ENCODE measurements around the gene ZDHHC17.
"Not testable (repeated sequence)": the region's sequence is repeated elsewhere in the genome, so short reads cannot be mapped to it uniquely, and the experiment has no call there.

ZDHHC17 gene

DNA sequence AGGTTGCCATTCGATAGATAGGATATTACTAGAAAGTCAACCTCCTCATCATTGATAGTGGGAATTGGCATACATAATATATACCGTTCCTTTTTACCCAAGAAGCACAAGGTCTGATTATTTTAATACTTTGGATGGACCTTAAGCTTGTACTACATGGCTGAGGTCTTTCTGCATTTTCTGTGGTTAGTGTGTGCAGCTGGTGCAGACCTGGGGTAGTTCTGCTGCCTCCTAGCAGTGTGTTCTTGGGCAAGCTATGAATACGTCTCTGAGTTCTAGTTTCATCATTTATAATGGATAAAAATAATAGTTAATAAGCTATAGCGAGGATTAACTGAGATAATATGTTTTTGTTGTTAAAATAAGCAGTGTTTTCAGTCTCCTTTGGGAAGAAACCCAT, 2.2 kb downstream of the ZDHHC17 start:
- DNase-seq (ENCODE audit: low read depth, low spot score): no peak

DNA sequence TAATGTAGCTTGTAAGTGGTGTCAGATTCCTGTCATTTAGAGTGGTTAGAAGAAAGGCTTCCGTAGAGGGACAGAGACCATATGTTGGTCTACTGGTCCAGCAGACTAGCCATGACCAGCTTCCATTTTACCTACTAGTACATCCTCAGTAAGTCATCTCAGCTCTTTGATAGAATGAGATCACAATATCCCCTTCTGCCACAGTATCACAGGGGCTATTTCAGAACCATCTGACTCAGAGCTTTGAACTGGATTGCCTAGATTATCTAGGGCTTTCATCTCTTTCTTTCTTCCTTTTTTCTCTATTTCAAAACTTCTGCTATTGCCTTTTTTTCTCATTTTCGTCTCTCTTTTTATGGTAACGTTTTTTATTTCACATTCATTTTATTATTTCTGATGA, 4.7 kb downstream of the ZDHHC17 start:
- no peak for DNase-seq (ENCODE audit: low read depth, low spot score)

DNA sequence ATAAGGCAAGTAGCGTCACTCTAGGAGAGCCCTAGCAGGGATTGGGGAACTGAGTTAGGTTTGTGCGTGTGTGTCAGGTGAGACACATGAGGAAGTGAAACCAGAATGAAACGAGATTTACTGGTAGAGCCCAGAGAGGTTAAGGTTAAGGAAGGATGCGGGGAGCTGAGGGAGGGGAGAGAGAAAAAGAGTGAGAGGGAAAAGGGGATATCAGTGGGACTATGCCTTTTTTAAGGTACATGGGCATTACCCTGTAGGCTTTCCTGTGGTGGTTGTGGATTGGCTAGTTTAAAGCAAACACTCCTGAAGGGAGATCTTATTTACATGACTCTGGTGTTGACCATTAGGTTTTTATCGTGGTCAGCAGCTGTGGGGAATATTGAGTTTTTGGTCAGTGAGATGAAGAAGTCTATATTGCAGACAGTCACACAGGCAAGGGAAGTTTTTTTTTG, 13.9 kb downstream of the ZDHHC17 start:
- DNase-seq (ENCODE audit: low read depth, low spot score): no peak

DNA sequence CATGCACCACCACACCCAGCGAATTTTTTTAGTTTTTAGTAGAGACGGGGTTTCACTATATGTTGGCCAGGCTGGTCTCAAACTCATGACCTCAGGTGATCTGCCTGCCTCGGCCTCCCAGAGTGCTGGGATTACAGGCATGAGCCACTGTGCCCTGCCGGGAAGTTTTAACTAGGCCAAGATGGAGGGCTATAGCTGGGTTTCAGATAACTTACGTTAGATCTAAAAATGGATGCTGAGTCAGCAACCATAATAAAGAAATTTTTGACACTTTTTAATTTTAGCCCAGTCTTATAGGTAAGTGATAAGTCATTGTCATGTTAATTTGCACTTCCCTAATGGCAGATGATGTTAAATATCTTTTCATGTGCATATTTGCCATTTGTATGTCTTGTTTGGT, 14.4 kb downstream of the ZDHHC17 start:
- DNase-seq (ENCODE audit: low read depth, low spot score): no peak

DNA sequence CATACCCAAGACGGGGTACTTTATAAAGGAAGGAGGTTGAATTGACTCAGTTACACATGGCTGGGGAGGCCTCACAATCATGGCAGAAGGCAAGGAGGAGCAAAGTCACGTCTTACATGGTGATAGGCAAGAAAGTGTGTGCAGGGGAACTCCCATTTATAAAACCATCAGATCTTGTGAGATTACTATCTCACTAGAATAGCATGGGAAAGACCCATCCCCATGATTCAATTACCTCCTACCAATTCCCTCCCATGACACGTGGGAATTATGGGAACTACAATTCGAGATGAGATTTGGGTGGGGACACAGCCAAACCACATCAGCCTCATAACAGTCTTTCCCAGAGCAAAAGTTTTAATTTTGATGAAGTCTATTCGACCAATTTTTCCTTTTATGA, 15.4 kb downstream of the ZDHHC17 start:
- not testable (repeated sequence) for DNase-seq (ENCODE audit: low read depth, low spot score)

DNA sequence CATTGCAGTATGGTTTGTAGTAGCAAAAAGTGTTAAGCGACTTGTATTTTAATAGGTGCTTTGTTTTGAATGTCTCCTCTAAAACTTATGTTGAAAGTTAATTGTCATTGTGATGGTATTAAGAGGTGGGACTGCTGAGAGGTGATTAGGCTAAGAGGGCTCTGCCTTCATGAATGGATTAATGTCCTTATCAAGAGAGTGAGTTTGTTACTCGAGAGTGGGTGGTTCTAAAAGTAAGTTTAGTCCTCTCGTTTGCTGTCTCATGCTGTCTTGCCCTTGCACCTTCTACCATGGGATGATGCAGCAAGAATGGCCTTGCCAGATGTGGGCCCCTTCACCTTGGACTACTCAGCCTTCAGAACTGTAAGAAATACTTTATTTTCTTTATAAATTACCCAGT, 17.4 kb downstream of the ZDHHC17 start:
- DNase-seq (ENCODE audit: low read depth, low spot score): no peak

DNA sequence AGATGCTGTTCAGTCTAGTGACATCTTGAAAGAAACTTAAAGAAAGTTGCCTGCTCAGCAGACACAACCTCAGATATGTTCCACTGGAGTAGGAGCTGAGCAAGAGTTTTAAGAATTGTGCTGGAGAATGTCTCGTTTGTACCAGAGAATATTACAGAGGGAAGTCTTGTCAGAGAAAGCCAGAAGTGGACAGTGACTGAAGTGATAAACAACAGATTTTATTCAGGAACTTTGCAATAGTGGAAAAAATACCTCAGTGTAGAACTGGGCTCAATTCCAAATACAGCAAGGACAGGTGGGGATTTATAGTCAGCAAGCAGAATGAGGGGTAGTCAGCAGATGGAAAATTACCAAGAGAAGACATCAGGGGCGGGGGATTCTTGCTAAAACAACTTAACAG, 18.6 kb downstream of the ZDHHC17 start:
- DNase-seq (ENCODE audit: low read depth, low spot score): no peak

DNA sequence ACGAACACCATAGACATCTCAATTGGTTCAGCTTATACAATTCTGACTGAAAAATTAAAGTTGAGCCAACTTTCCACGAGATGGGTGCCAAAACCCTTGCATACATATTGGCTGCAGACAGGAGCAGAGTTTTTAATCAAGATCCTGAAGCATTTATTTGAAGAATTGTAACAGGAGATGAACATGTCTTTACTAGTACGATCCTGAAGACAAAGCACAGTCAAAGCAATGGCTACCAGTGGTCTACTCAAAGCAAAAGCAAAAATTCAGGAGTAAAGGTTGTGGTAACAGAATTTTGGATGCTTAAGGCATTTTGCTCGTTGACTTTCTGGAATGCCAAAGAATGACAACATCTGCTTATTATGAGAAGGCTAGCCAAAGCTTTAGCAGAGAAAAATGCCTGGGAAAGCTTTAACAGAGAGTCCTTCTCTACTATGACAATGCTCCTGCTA, 20.7 kb downstream of the ZDHHC17 start:
- DNase-seq (ENCODE audit: low read depth, low spot score): peak; percentile 78

DNA sequence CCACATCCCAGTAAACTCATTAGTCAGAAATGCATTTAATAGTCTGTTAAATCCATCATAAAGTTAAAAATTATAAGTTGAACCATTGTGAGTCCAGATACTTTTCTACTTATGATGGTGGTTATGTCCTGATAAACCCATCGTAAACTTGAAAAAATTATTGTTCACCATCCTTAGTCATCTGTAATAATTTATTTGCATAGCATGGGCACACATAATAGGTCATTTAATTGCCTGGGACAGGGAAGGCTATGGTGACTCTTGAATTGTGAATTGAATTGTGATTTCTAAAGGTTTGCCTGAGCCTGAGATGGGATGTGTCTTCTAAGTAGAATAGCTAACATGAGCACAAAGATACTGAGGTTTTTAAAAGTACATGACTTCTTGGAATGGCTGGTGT, 21.5 kb downstream of the ZDHHC17 start:
- DNase-seq (ENCODE audit: low read depth, low spot score): no peak

DNA sequence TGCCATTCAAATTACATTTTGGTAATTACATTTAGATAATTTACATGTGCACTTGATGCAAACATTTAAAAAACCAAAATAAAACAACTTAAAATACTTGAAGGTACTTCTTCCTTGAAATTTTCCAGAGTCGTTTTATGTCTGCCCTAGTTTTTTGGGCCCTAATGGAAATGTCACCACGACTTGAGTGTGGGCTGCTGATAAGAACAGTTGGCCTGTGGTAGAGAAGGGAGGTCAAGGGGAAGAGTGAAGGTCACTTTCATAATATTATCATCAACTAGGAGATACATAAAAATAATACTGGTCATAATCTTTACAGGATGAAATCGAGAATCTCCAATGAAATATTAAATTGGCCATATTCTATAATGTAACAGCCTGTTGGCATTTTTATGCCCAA, 23.1 kb downstream of the ZDHHC17 start:
- DNase-seq (ENCODE audit: low read depth, low spot score): no peak

DNA sequence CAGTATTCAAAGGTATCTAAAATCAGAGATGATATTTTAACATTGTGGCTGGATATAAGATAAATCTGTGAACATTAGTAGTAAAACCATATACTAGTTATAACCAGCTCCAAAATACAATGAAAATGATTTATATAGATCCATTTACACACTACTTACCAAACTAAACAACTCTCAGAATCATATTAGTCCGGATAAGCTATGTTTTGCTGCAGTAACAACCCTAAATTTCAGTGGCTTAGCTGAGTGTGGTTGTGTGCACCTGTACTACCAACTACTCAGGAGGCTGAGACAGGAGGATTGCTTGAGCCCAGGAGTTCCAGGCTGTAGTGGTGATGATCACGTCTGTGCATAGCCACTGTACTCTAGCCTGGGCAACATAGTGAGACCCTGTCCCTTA, 23.8 kb downstream of the ZDHHC17 start:
- DNase-seq (ENCODE audit: low read depth, low spot score): no peak

DNA sequence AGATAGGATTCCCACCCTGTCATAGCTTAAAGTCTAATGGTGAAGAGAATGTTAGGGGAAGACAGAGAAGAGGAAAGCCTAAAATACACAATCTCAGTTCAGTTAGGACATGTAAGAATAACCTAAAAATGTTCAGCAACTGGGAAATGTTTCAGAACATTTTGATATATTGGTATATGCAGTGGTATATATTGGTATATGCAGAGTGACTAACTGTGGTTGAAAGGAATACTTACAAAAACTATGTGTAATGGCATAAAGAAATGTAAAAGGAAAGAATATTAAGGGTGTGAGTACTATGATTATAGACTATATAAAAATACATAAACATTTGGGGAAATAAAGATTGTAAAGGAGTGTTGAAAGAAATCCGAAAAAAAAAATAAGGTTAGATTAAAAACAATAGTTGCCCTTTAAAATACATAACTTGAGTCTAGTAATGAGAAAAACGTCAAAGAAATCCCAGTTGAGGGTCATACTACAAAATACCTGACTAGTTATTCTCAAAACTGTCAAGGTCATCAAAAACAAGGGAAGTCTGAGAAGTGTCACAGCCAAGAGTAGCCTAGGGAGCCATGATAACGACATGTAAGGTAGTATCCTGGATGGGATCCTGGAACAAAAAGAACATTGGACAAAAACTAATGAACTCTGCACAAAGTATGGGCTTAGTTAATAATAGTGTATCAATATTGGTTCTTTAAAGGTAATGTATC, 25.6 kb downstream of the ZDHHC17 start:
- no peak for DNase-seq (ENCODE audit: low read depth, low spot score)

DNA sequence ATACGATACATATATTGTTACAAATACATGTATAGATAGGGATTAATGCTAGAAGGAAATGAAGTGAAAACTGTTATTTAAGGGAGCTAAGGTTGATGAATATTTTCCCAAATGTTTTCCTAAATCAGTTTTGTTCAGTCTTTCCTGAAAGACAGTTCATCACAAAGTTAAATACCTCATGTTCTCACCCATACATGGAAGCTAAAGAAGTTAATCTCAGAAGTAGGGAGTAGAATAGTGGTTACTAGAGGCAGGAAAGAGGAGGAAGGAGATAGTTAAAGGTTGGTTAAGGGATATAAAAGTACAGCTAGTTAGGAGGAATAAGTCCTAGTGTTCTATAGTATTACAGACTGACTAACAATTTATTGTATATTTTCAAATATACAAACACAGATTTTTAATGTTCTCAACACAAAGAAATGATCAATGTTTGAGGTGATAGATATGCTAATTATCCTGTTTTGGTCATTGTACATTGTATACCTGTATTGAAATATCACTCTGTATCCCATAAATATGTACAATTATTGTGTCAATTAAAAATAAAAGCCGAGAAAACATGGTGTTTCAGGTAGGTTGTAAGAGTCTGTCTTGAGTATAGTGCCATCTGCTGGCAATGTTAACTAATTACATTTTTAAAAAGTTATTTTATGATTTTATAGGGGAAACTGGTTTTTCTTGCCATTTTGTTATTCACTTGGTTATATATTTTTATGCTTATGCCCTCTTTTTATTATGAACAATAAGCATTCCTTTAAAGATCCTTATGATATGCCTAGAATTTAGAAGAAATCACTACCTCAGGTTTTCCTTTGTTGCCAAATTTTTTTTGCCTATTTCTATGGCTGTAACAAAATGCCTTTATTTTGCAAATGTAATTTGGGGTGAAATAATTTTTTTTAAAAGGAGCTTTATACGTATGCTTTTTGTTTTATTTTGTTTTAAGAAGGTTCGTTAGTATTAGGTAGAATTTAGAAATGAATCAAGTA, 26.9 kb downstream of the ZDHHC17 start:
- peak; percentile 17 for DNase-seq (ENCODE audit: low read depth, low spot score)

DNA sequence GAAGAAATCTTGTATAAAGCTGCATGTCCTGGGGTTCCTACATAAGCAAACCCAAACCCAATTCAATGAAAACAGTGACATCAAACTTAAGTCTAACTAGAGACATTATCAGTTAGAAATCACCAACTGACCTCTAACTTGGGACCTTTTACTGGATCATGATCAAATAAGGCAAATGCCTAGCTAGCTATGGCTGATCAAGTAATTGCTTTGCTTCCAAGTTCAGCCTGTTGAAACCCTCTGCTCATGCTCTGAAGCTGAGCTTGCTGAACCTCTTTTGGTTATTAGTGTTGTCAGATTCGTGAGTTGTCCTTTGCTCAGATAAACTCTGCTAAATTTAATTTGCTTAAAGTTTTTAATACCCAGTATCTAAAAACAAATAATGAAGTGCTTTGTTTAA, 28.9 kb downstream of the ZDHHC17 start:
- DNase-seq (ENCODE audit: low read depth, low spot score): no peak

DNA sequence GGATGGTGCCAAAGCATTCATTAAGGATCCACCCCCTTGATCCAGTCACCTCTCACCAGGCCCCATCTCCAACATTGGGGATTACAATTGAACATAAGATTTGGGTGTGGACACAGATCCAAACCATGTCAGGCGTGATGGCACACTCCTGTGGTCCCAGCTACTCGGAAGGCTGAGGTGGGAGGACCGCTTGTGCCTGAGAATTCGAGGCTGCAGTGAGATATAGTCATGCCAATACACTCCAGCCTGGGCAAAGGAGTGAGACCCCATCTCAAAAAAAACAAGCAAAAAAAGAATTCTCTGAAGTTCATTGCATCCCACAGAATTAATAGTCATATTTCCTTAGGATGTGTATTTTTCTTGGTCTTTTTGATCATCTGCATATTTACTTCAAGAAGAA, 34.9 kb downstream of the ZDHHC17 start:
- DNase-seq (ENCODE audit: low read depth, low spot score): no peak

DNA sequence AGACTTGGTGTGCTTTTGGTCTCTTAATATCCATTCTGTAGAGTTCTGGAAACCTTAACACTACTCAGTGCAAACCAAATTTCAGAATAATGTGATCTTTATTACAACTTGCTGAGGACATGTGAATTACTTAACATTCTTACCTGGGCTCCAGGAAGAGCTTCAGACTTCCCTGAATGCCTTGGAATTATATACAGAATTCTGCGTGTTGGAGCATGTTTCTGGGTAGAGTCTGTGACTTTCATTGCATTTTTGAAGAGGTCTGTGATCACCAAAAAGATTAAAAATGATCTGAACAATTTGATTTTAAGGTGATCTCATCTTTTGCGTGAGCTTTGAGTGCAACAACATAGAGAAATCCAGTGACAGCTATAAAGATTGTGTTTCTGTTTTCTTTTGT, 35.4 kb downstream of the ZDHHC17 start:
- DNase-seq (ENCODE audit: low read depth, low spot score): no peak

DNA sequence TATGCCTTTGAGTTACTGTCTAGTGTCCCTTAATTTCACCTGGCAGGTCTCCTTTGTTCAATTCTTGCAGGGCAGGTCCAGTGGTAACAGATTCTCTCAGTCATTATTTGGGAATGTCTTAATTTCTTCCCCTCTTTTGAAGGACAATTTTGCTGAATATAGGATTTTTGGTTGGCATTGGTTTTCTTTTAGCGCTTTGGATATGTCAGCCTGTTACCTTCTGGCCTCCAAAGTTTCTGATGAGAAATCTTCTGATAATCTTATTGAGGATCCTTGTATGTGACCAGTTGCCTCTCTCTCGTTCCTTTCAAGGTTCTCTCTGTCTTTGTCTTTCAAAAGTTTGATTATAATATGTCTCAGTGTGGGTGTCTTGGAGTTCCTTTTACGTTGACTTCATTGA, 38.1 kb downstream of the ZDHHC17 start:
- no peak for DNase-seq (ENCODE audit: low read depth, low spot score)

DNA sequence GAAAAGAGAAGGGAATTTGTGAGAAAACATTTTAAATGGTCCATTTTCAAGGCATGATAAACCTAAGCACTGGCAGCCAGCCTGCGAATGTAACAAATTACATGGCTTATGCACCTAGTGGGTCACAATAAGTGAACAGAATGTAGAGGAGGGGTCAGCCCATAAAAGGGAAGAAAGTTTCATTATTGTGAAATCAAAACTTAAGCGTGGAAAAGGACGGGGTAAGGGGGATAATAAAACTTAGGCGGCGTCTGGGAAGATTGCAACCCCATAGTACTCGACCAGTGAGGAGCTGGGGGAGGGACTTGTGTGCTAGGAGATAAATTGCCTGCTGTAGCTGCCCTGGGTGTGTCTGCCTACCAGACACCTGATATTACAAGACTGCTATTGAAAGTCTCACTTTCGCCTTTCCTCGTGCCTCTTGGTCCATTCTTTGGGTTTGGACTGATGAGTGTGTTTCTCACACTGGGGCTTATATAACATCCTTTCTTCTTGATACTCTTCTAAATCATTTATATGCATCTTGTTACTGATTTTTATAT, 40.6 kb downstream of the ZDHHC17 start:
- no peak for DNase-seq (ENCODE audit: low read depth, low spot score)

DNA sequence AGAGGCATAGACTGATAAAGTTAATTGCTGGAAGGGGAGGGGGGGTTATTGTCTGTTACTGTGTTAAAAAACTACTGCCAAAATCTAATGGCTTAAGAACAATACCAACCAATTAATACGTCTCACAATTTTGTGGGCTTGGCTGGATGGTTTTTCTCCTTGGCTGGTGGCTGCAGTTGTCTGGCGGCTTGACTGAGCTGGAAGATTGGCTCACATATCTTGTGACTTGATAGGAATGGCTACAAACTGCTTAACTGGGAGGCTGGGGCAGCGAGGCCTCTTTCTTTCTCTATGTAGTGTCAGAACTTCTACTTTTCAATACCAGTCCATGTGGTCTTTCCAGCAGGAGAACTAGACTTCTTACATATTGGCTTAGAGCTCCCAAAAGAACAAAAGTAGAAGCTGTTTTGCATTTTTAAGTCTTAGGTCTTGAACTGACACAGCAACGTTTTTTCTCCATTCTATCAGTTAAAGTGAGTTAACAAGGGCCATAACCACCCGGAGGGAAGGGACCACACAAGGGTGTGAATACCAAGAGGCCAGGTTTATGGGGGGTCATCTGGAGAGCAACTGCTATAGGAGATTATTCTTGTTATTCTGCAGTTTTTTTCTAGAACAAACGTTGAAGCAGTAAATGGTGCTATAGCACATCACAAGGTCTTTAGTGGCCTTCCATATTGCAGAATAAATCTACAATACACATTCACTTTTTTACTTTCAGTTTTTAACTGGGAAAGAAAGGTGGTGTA, 46.9 kb downstream of the ZDHHC17 start:
- DNase-seq (ENCODE audit: low read depth, low spot score): peak; percentile 26

DNA sequence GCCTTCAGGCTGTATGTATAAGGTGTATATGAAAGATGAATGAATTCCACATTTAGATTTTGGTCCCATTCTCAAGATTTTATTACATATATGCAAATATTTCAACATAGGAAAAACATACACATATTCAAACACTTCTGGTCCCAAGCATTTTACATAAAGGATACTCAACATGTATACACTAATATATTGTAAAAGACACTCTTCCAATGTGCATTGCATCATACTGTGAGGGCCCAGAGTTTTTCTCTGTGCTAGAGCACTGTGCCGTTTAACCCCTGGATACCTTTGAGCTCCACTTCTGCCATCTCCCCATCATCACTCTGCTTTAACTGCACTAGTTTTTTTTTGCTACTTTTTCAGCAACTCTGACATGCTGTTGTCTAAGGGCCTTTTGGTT, 48.1 kb downstream of the ZDHHC17 start:
- no peak for DNase-seq (ENCODE audit: low read depth, low spot score)

DNA sequence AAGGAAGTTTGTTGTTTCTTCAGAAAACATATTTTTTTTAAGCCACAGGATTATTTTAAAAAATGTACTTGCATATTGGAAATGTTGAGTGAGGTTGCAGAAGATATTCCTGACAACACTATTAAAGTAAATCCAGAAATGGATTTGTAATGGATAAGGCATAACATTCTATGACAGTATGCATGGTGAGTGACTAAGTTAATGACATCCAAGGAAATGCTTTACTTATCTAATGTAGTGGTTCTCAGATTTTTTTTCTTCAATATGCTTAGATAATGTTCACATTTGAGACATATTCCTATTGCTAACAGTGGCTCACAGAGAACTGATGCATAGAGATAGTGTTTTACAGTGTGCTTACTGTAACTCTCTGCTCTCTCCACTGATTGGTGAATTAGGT, 49.4 kb downstream of the ZDHHC17 start:
- DNase-seq (ENCODE audit: low read depth, low spot score): no peak

DNA sequence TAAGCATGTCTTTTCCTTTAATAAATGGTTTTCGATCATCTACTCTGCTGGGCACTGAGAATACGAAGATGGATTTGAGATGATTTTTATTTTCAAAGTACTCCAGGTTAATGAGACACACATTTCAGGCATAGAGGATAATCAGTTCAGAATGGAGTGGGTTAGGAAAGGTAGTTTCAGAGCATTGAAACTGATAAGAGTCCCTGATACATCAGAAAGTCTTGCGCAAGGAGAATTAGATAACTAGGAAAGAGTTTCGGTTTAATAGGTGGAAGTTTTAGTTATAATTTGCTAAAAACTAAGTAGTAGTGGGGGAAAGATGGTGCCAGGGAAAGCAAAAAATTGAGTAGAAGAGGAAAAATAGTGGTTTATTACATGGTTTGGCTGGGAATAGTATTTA, 50.1 kb downstream of the ZDHHC17 start:
- no peak for DNase-seq (ENCODE audit: low read depth, low spot score)
